Smooth muscle cell (in vitro differentiated cells): Measurements from ENCODE around the gene MIEN1. TPM values are rescaled to one million over a fixed set of nuclear protein-coding genes. Genes with fewer than 3 reads are reported as not detected.

Source experiments
- DNase-seq: peaks from one replicate; lab custom pipeline; 2025; ENCODE audit not compliant: unreplicated experiment; lab: John Stamatoyannopoulos, UW
- H2AFZ ChIP-seq: fragments of 200-600 bp; sonication (generic); 2 replicates; pipeline ENCODE4 v1.6.0; 2016; ENCODE audit warnings: antibody characterized with exemption, low read depth, mild to moderate bottlenecking
- H3F3A ChIP-seq: fragments of 200-600 bp; sonication (generic); 2 replicates; pipeline ENCODE4 v1.6.0; 2017; ENCODE audit warnings: antibody characterized with exemption, low read depth
- H3K27ac ChIP-seq: fragments of 200-600 bp; sonication (generic); 2 replicates; pipeline ENCODE4 v1.5.1; 2016; ENCODE audit warnings: low read depth, mild to moderate bottlenecking
- H3K27me3 ChIP-seq: fragments of 200-600 bp; sonication (generic); 2 replicates; pipeline ENCODE4 v1.6.1; 2016; ENCODE audit warnings: low read depth, mild to moderate bottlenecking
- H3K36me3 ChIP-seq: fragments of 200-600 bp; sonication (generic); 2 replicates; pipeline ENCODE4 v1.5.1; 2016; ENCODE audit warnings: low read depth
- H3K4me1 ChIP-seq: fragments of 200-600 bp; sonication (generic); 2 replicates; pipeline ENCODE4 v1.5.1; 2016; ENCODE audit warnings: low read depth
- H3K4me2 ChIP-seq: fragments of 200-600 bp; sonication (generic); 2 replicates; pipeline ENCODE4 v1.6.0; 2016; ENCODE audit warnings: mild to moderate bottlenecking
- H3K4me3 ChIP-seq: fragments of 200-600 bp; sonication (generic); 2 replicates; pipeline ENCODE4 v1.5.1; 2016; ENCODE audit warnings: mild to moderate bottlenecking
- H3K79me2 ChIP-seq: fragments of 200-600 bp; sonication (generic); 2 replicates; pipeline ENCODE4 v1.6.0; 2016; ENCODE audit warnings: low read depth, mild to moderate bottlenecking
- H3K9ac ChIP-seq: fragments of 200-600 bp; sonication (generic); 2 replicates; pipeline ENCODE4 v1.6.0; 2016; ENCODE audit warnings: low read depth
- H3K9me3 ChIP-seq: fragments of 200-600 bp; sonication (generic); replicated peaks from 2 replicates; pipeline ENCODE4 v1.5.1; 2016; ENCODE audit warnings: low read depth
- H4K20me1 ChIP-seq: fragments of 200-600 bp; sonication (generic); 2 replicates; pipeline ENCODE4 v1.6.0; 2016; ENCODE audit warnings: low read depth
- CTCF ChIP-seq: fragments of 200-600 bp; sonication (generic); IDR thresholded peaks from 2 replicates; pipeline ENCODE4 v1.5.1; 2017; ENCODE audit warnings: borderline replicate concordance, mild to moderate bottlenecking, antibody characterized with exemption; ENCODE audit not compliant: insufficient read depth, poor library complexity, severe bottlenecking
- WGBS: methylation state at CpG from one replicate; pipeline ENCODE4 v1.1.7; 2016; ENCODE audit warnings: low lambda C conversion rate; 5-methylcytosine and 5-hydroxymethylcytosine counted together
- polyA plus RNA-seq: library from polyadenylated mRNA; unstranded; fragments of >200 nt; fragmentation: Nextera tagmentation; extraction: Ambion mirVana; gene quantifications from 2 replicates; pipeline ENCODE4 v1.2.1, GENCODE V29; 2016
- total RNA-seq: library from RNA; depleted of rRNA; stranded (reverse); fragments of >200 nt; gene quantifications from 2 replicates; pipeline ENCODE4 v1.2.3, GENCODE V29; 2014

The MIEN1 gene
- total and polyA plus RNA-seq, 2 experiments from 2014 or later: 55.8 to 70.7 TPM

- no peaks in the 10 kb centered on the region for H3K36me3 ChIP-seq
- peak within 1 kb of the TSS; percentile 97 for H3K4me2 ChIP-seq
- WGBS: 7% methylated on average over 41 of the region's 45 CpGs
- H3K4me1 ChIP-seq: peaks cover 4% of the 10 kb centered on the region
- H3K27me3 ChIP-seq: no peaks in the 10 kb centered on the region
- H3K27ac ChIP-seq: peak within 1 kb of the TSS; percentile 73
- no peaks in the 10 kb centered on the region for H3K9me3 ChIP-seq
- DNase-seq: peak; percentile 55
- peak within 1 kb of the TSS; percentile 76 for H3K9ac ChIP-seq
- H3K4me3 ChIP-seq: peak within 1 kb of the TSS; percentile 73
- H3K79me2 ChIP-seq: no peaks in the 10 kb centered on the region
- peak within 1 kb of the TSS; percentile 98 for H2AFZ ChIP-seq
- no peaks in the 10 kb centered on the region for H4K20me1 ChIP-seq
- peaks cover 4% of the 10 kb centered on the region for H3F3A ChIP-seq
- TF ChIP-seq CTCF: no peak
Measured at GRCh38 chr17:39687546-39688474, 42.5 kb downstream of the MIEN1 start, which contains the start of gene PGAP3. TSS of gene PGAP3 (minus strand) at chr17:39688057. CDS start at chr17:39688014, 43 bp downstream.

GRCh38 chr17:39687101-39687545, 43.2 kb downstream of the MIEN1 start:
- Histone ChIP-seq H3K79me2 (no peaks in the 10 kb centered on the region), H3K27ac (no peak overlapping the region), H3K36me3 (no peaks in the 10 kb centered on the region), H3K4me1 (peaks cover 4% of the 10 kb centered on the region), H3K4me2 (peak overlapping the region; percentile 97), H4K20me1 (no peaks in the 10 kb centered on the region), H3F3A (peaks cover 4% of the 10 kb centered on the region), H2AFZ (peak overlapping the region; percentile 98), H3K4me3 (peak overlapping the region; percentile 73), H3K9ac (no peak overlapping the region), H3K9me3 (no peaks in the 10 kb centered on the region), H3K27me3 (no peaks in the 10 kb centered on the region)
- DNase-seq: no peak
- WGBS: 62% methylated on average over 6 of the region's 6 CpGs
- TF ChIP-seq CTCF: no peak

GRCh38 chr17:39684369-39685192, 45.8 kb downstream of the MIEN1 start:
- H3K9me3 ChIP-seq: no peaks in the 10 kb centered on the region
- no peak overlapping the region for H3K27ac ChIP-seq
- no peaks in the 10 kb centered on the region for H3K79me2 ChIP-seq
- no peaks in the 10 kb centered on the region for H3K36me3 ChIP-seq
- H3K9ac ChIP-seq: no peak overlapping the region
- H3K4me3 ChIP-seq: no peak overlapping the region
- WGBS: 94% methylated on average over 12 of the region's 12 CpGs
- no peak for DNase-seq
- H3K4me2 ChIP-seq: no peak overlapping the region
- H3F3A ChIP-seq: peaks cover 4% of the 10 kb centered on the region
- H3K4me1 ChIP-seq: peaks cover 4% of the 10 kb centered on the region
- H2AFZ ChIP-seq: no peak overlapping the region
- TF ChIP-seq CTCF: no peak
- no peaks in the 10 kb centered on the region for H3K27me3 ChIP-seq
- H4K20me1 ChIP-seq: no peaks in the 10 kb centered on the region
